Endothelial cell of umbilical vein (primary cell): ENCODE results near the gene ARHGEF26. TPM values are rescaled to one million over a fixed set of nuclear protein-coding genes. Genes with fewer than 3 reads are reported as not detected.

Experiments used
- BruUV-seq: library from RNA; stranded (reverse); fragments of 400-500 nt; replicated peaks from 2 replicates; lab custom pipeline; 2021; lab: Mats Ljungman, UMichigan
- CTCF ChIA-PET: fragments of 300-600, 350-600 bp; sonication (Branson Sonifier 250); formaldehyde crosslinking; loops from one replicate; lab custom pipeline; 2021; ENCODE audit warnings: antibody characterized with exemption, inconsistent platforms; lab: Charles Lee
- POLR2A ChIA-PET: fragments of 300-600, 350-600 bp; sonication (Branson Sonifier 250); formaldehyde crosslinking; loops from one replicate; lab custom pipeline; 2021; ENCODE audit warnings: antibody characterized with exemption, inconsistent platforms; lab: Charles Lee
- DNase-seq: peaks from one replicate; pipeline ENCODE4 v3.0.0-alpha.2; 2011; ENCODE audit warnings: low read depth, low spot score
- FAIRE-seq: peaks from 2 replicates; lab custom pipeline; 2011; peaks lifted over from hg19 to GRCh38; lab: Jason Lieb, UNC
- H2AFZ ChIP-seq: 2 replicates; pipeline ENCODE4 v1.6.0; 2012; ENCODE audit warnings: low read depth, low read length, control low read depth, inconsistent platforms
- H3K27ac ChIP-seq: 2 replicates; pipeline ENCODE4 v1.5.1; 2011; ENCODE audit warnings: low read depth, mild to moderate bottlenecking, control low read depth, low read length, moderate library complexity; ENCODE audit not compliant: insufficient read depth
- H3K27me3 ChIP-seq, 2 experiments: 2 replicates each; pipeline versions ENCODE4 v1.6.0 to v1.6.1; 2011; ENCODE audit warnings: low read length in 2 of 2, mixed read lengths in 1 of 2; ENCODE audit not compliant: control insufficient read depth in 2 of 2, insufficient read depth in 2 of 2
- H3K36me3 ChIP-seq, 2 experiments: 2 replicates in 1 of 2; 3 replicates in 1 of 2; pipeline ENCODE4 v1.5.1; 2011; ENCODE audit warnings: low read length in 2 of 2, mild to moderate bottlenecking in 1 of 2, moderate library complexity in 1 of 2; ENCODE audit not compliant: control insufficient read depth in 2 of 2, insufficient read depth in 2 of 2; ENCODE audit errors: extremely low read depth in 1 of 2
- H3K4me1 ChIP-seq: 3 replicates; pipeline ENCODE4 v1.5.1; 2011; ENCODE audit warnings: mild to moderate bottlenecking, low read length; ENCODE audit not compliant: control insufficient read depth, insufficient read depth; ENCODE audit errors: extremely low read depth
- H3K4me2 ChIP-seq: 2 replicates; pipeline ENCODE4 v1.6.1; 2011; ENCODE audit warnings: low read length, control low read depth, mixed read lengths; ENCODE audit not compliant: insufficient read depth
- H3K4me3 ChIP-seq, 3 experiments: fragments of 200-600 bp in 1 of 3; sonication (generic), shearing (Covaris generic) in 1 of 3; replicated peaks in 1 of 3; 2 replicates each; pipeline ENCODE4 v1.5.1; 2011 to 2016; ENCODE audit warnings: control low read depth in 3 of 3, low read length in 3 of 3, mild to moderate bottlenecking in 2 of 3, inconsistent platforms in 1 of 3, low read depth in 1 of 3, moderate library complexity in 1 of 3; ENCODE audit not compliant: insufficient read depth in 1 of 3
- H3K79me2 ChIP-seq: 2 replicates; pipeline ENCODE4 v1.6.0; 2012; ENCODE audit warnings: low read length, inconsistent platforms; ENCODE audit not compliant: control insufficient read depth, insufficient read depth
- H3K9ac ChIP-seq: replicated peaks from 2 replicates; pipeline ENCODE3; 2011; ENCODE audit warnings: low read length, control low read depth; ENCODE audit not compliant: insufficient read depth; ENCODE audit errors: extremely low read depth
- H3K9me1 ChIP-seq: replicated peaks from 3 replicates; pipeline ENCODE4 v1.6.0; 2011; ENCODE audit warnings: mild to moderate bottlenecking, low read length; ENCODE audit not compliant: control insufficient read depth, insufficient read depth; ENCODE audit errors: extremely low read depth
- H3K9me3 ChIP-seq: replicated peaks from 2 replicates; pipeline ENCODE4 v1.5.1; 2012; ENCODE audit warnings: low read length, inconsistent platforms; ENCODE audit not compliant: control insufficient read depth, insufficient read depth
- H4K20me1 ChIP-seq: replicated peaks from 2 replicates; pipeline ENCODE3; 2011; ENCODE audit warnings: mild to moderate bottlenecking, low read length; ENCODE audit not compliant: control insufficient read depth, insufficient read depth; ENCODE audit errors: extremely low read depth
- EZH2 ChIP-seq: IDR thresholded peaks from 2 replicates; pipeline ENCODE4 v1.6.1; 2012; ENCODE audit warnings: borderline replicate concordance, low read depth, mild to moderate bottlenecking, moderate library complexity, low read length, inconsistent platforms; ENCODE audit not compliant: severe bottlenecking
- FOS ChIP-seq: IDR thresholded peaks from 2 replicates; pipeline ENCODE4 v1.6.1; 2011; ENCODE audit warnings: mild to moderate bottlenecking, low read length, moderate library complexity, borderline replicate concordance; ENCODE audit not compliant: insufficient read depth
- GATA2 ChIP-seq: IDR thresholded peaks from 2 replicates; pipeline ENCODE4 v1.7.0; 2011; ENCODE audit warnings: low read depth, mild to moderate bottlenecking, moderate library complexity, mixed read lengths, low read length; ENCODE audit not compliant: insufficient read length, insufficient read depth
- JUN ChIP-seq: IDR thresholded peaks from 2 replicates; pipeline ENCODE4 v1.6.1; 2011; ENCODE audit warnings: borderline replicate concordance, low read depth; ENCODE audit not compliant: insufficient read length, insufficient read depth
- MYC ChIP-seq: IDR thresholded peaks from one replicate; pipeline ENCODE4 v1.6.1; 2011; ENCODE audit warnings: mild to moderate bottlenecking, low read depth, low read length
- POLR2A ChIP-seq: IDR thresholded peaks from 2 replicates; pipeline ENCODE4 v1.6.1; 2012; ENCODE audit warnings: low read depth, mild to moderate bottlenecking, control low read depth, low read length
- POLR2AphosphoS5 ChIP-seq: IDR thresholded peaks from 2 replicates; pipeline ENCODE4 v1.6.1; 2012; ENCODE audit warnings: low read depth, mild to moderate bottlenecking, control low read depth, low read length, moderate library complexity; ENCODE audit not compliant: insufficient read depth
- dilution Hi-C: fragments of 300-500 bp; cut with MboI; formaldehyde crosslinking; loops from one replicate; pipeline ENCODE4 v1.15.0; 2019; ENCODE audit warnings: low sequenced_read_pairs; ENCODE audit not compliant: extremely low pct_ligation_motif_present
- intact Hi-C: fragments of 100-400 bp; cut with micrococcal nuclease; formaldehyde crosslinking; loops from one replicate; pipeline ENCODE4 v1.10.0; 2022
- polyA plus RNA-seq, 4 experiments: library from polyadenylated mRNA; depleted of rRNA in 3 of 4; stranded (reverse) in 3 of 4; unstranded in 1 of 4; fragments of >200 nt; gene quantifications; 2 replicates each; pipeline versions ENCODE4 v1.2.1 to v1.2.3, GENCODE V29; 2011 to 2012; ENCODE audit warnings: missing spikeins in 1 of 4
- total RNA-seq: library from RNA; stranded (reverse); gene quantifications from 2 replicates; pipeline ENCODE4 v1.2.3, GENCODE V29; 2021
- TF ChIP-seq, protein P1 (sequence below): IDR thresholded peaks from 2 replicates; pipeline ENCODE4 v1.6.1; 2011; ENCODE audit not compliant: insufficient read depth, insufficient read length
- TF ChIP-seq, protein P2 (sequence below), 2 donors: IDR thresholded peaks; 1 replicate in 1 of 2; 2 replicates in 1 of 2; pipeline ENCODE4 v1.5.1; 2011; ENCODE audit warnings: low read length in 2 of 2, mild to moderate bottlenecking in 2 of 2, moderate library complexity in 2 of 2, control low read depth in 1 of 2, inconsistent platforms in 1 of 2, low read depth in 1 of 2; ENCODE audit not compliant: insufficient read depth in 1 of 2; ENCODE audit errors: extremely low read depth in 1 of 2

Gene ARHGEF26
- total and polyA plus RNA-seq, 2 donors (not counting 3 experiments of a cell fraction or from before 2014, with no cell fraction given), result 0.57 to 2.9 TPM

DNA sequence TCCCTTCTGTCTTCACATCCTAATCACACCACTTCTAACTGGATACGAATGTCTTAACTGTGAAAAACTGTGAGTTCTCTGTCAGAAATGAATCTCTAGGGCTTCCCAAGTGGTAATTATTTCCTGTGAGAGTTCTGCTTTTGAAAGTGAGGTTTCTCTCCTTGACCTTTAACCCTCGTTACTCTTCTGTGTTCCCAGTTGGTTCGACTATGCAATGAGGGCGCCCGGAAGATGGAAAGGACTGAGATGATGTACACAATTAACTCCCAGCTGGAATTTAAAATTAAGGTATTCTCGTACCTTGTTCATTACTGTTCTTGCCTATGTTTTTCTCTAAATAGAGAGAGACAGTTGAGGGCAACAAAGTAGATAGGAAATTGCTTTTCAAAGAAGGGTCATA, 96.5 kb downstream of the ARHGEF26 start:
- H3K4me1 ChIP-seq, result no peaks in the 10 kb centered on the region
- H3K9me1 ChIP-seq, result no peaks in the 10 kb centered on the region
- BruUV-seq, result no TSS peak
- H3K27me3 ChIP-seq, result no peaks in the 10 kb centered on the region
- no peak overlapping the region for H2AFZ ChIP-seq
- H3K9me3 ChIP-seq, result no peaks in the 10 kb centered on the region
- no peak overlapping the region for H3K4me2 ChIP-seq
- CTCF ChIA-PET, result no interaction called here
- no peak for FAIRE-seq
- H3K79me2 ChIP-seq, result no peaks in the 10 kb centered on the region
- TF ChIP-seq EZH2 (no peak), POLR2AphosphoS5 (no peak), MYC (no peak), GATA2 (no peak), POLR2A (no peak)
- dilution Hi-C loops (no loop called here), intact Hi-C loops (no loop called here)
- H3K9ac ChIP-seq, result no peak overlapping the region
- DNase-seq, result no peak
- no peaks in the 10 kb centered on the region for H3K36me3 ChIP-seq
- H4K20me1 ChIP-seq, result no peaks in the 10 kb centered on the region
- H3K27ac ChIP-seq, result no peak overlapping the region
- H3K4me3 ChIP-seq, result no peak overlapping the region
- POLR2A ChIA-PET, result no interaction called here

DNA sequence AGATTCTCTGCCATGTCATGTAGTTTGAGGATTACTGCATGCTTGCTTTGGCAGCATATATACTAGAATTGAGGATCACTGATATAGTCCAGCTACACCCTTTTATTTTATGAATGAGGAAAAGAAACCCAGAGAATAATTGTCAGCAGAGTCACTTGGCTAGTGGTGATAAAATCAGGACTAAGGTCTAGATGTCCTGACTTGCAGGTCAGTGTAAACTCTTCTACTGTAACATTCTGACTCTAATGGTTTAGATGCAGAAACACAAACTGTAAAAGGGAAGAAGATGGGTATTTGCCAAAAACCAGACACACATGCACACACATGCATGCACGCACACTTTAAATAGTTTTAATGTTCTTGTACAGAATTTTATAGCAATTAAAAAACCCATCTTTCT, 97.5 kb downstream of the ARHGEF26 start:
- FAIRE-seq, result no peak

More for the DNA sequence above, 97.5 kb downstream of the ARHGEF26 start:
- no peak overlapping the region for H3K4me2 ChIP-seq
- H3K9me3 ChIP-seq, result no peaks in the 10 kb centered on the region
- TF ChIP-seq, protein P1, sequence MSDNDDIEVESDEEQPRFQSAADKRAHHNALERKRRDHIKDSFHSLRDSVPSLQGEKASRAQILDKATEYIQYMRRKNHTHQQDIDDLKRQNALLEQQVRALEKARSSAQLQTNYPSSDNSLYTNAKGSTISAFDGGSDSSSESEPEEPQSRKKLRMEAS, result no peak
- TF ChIP-seq, protein P2, sequence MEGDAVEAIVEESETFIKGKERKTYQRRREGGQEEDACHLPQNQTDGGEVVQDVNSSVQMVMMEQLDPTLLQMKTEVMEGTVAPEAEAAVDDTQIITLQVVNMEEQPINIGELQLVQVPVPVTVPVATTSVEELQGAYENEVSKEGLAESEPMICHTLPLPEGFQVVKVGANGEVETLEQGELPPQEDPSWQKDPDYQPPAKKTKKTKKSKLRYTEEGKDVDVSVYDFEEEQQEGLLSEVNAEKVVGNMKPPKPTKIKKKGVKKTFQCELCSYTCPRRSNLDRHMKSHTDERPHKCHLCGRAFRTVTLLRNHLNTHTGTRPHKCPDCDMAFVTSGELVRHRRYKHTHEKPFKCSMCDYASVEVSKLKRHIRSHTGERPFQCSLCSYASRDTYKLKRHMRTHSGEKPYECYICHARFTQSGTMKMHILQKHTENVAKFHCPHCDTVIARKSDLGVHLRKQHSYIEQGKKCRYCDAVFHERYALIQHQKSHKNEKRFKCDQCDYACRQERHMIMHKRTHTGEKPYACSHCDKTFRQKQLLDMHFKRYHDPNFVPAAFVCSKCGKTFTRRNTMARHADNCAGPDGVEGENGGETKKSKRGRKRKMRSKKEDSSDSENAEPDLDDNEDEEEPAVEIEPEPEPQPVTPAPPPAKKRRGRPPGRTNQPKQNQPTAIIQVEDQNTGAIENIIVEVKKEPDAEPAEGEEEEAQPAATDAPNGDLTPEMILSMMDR (IDR thresholded peaks at IDR 0.05; ENCODE audit: extremely low read depth in 1 of 2, insufficient read depth in 1 of 2, low read depth in 1 of 2, low read length in 2 of 2), result no peak
- TF ChIP-seq MYC (no peak), GATA2 (no peak), FOS (no peak), POLR2AphosphoS5 (no peak), EZH2 (no peak), JUN (no peak), POLR2A (no peak)
- H3K79me2 ChIP-seq, result no peaks in the 10 kb centered on the region
- dilution Hi-C loops, result no loop called here
- H3K36me3 ChIP-seq, result no peaks in the 10 kb centered on the region
- H3K27ac ChIP-seq, result no peak overlapping the region
- ChIA-PET CTCF (no interaction called here), POLR2A (no interaction called here)
- H3K4me1 ChIP-seq, result no peaks in the 10 kb centered on the region
- H4K20me1 ChIP-seq, result no peaks in the 10 kb centered on the region
- DNase-seq, result no peak
- no peak overlapping the region for H3K9ac ChIP-seq
- no peak overlapping the region for H3K4me3 ChIP-seq
- BruUV-seq, result no TSS peak
- H3K9me1 ChIP-seq, result no peaks in the 10 kb centered on the region
- H3K27me3 ChIP-seq, result no peaks in the 10 kb centered on the region
- no peak overlapping the region for H2AFZ ChIP-seq
- intact Hi-C loops, result no loop called here
